H1 (cell line): Measurements from ENCODE around the gene SPG11. TPM values are rescaled to one million over a fixed set of nuclear protein-coding genes. Genes with fewer than 3 reads are reported as not detected.

Source experiments
- BCL11A ChIP-seq, 2 experiments: IDR thresholded peaks; one replicate each; pipeline ENCODE4 v1.6.1; 2011; ENCODE audit warnings: low read depth in 2 of 2, low read length in 2 of 2, mild to moderate bottlenecking in 2 of 2
- CHD1 ChIP-seq: IDR thresholded peaks from 2 replicates; pipeline ENCODE4 v1.6.1; 2012; ENCODE audit warnings: low read depth, low read length, improper control_type of control experiment
- FOSL1 ChIP-seq: IDR thresholded peaks from 2 replicates; pipeline ENCODE4 v1.6.1; 2011; ENCODE audit warnings: mild to moderate bottlenecking, low read depth, low read length, moderate library complexity; ENCODE audit not compliant: insufficient read depth
- KDM5A ChIP-seq: fragments of 200-600 bp; IDR thresholded peaks from 2 replicates; pipeline ENCODE4 v1.7.1; 2012; ENCODE audit warnings: mild to moderate bottlenecking, low read length, inconsistent platforms, mixed read lengths
- SIX5 ChIP-seq: IDR thresholded peaks from 2 replicates; pipeline ENCODE4 v1.6.1; 2011; ENCODE audit warnings: mild to moderate bottlenecking, low read depth, low read length
- SP1 ChIP-seq: IDR thresholded peaks from 2 replicates; pipeline ENCODE4 v1.6.1; 2011; ENCODE audit warnings: low read depth, low read length
- polyA plus RNA-seq, 7 experiments: library from polyadenylated mRNA; depleted of rRNA in 3 of 7; stranded (reverse) in 5 of 7; unstranded in 2 of 7; fragments of >200 nt in 5 of 7; fragments of 200-250 nt in 2 of 7; gene quantifications; 1 replicate in 5 of 7; 2 replicates in 1 of 7; 4 replicates in 1 of 7; pipeline versions ENCODE4 v1.2.1 to v1.2.3, GENCODE V29; 2011 to 2013; ENCODE audit warnings: missing spikeins in 2 of 7, mixed read lengths in 2 of 7
- total RNA-seq: library from RNA; stranded (reverse); fragmentation: NEBNext Ultra II Directional; extraction: Animal tissue kit (Norgen Biotek cat#: 25700); gene quantifications from 2 replicates; pipeline ENCODE4 v1.2.1, GENCODE V29; 2021
- TF ChIP-seq, protein P1 (sequence below): fragments of 300-600 bp; sonication (generic); IDR thresholded peaks from 2 replicates; pipeline ENCODE4 v1.7.1; 2012; ENCODE audit warnings: low read length, moderate library complexity, mild to moderate bottlenecking, inconsistent platforms; ENCODE audit not compliant: insufficient replicate concordance

The SPG11 gene
- total and polyA plus RNA-seq, 2 of the 8 experiments (the other 6 are each of a cell fraction or from before 2014, with no cell fraction given), result 37.1 to 38.6 TPM

DNA sequence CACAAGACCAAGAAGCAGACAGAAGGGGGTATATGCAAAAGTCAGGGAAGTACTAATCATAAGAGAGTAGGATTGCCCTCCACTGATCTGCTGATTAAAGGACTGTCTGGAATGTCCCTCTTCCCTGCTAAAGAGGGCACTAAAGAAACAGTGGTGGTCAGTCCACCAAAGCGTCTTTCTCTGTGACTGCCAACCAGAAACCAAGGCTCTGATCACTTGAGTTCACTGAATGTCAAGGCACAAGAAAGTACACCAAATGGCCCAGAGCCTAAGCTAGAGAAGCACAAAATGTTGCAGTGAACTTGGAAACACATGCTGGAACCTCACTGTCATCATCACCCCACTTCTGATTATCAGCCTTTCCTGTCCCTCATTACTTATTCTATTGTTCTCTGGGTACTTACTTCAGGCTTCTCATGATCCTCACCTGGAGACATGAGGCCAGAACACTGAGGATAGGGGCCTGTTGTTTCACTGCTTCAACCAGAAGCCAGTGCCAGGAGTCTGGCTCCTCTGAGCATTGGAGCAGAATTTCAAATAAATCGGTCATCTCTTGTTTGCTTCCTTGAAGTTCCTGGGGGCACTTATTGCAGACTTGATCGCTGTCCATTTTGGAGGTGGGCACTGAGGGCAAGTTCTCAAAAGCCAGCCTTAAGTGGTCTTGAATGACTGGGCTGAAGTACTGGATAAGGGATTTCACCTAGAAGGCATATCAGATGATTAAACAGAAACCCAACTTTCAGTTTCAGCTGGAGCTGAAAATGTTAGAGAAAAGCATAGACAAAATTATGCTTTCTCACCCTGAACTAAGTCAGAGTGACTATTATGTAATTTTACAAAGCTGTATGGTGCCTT lies 67.6 kb downstream of the SPG11 start (continued):
- TF ChIP-seq SP1, result no peak
- TF ChIP-seq SIX5, result no peak
- TF ChIP-seq, protein P1, sequence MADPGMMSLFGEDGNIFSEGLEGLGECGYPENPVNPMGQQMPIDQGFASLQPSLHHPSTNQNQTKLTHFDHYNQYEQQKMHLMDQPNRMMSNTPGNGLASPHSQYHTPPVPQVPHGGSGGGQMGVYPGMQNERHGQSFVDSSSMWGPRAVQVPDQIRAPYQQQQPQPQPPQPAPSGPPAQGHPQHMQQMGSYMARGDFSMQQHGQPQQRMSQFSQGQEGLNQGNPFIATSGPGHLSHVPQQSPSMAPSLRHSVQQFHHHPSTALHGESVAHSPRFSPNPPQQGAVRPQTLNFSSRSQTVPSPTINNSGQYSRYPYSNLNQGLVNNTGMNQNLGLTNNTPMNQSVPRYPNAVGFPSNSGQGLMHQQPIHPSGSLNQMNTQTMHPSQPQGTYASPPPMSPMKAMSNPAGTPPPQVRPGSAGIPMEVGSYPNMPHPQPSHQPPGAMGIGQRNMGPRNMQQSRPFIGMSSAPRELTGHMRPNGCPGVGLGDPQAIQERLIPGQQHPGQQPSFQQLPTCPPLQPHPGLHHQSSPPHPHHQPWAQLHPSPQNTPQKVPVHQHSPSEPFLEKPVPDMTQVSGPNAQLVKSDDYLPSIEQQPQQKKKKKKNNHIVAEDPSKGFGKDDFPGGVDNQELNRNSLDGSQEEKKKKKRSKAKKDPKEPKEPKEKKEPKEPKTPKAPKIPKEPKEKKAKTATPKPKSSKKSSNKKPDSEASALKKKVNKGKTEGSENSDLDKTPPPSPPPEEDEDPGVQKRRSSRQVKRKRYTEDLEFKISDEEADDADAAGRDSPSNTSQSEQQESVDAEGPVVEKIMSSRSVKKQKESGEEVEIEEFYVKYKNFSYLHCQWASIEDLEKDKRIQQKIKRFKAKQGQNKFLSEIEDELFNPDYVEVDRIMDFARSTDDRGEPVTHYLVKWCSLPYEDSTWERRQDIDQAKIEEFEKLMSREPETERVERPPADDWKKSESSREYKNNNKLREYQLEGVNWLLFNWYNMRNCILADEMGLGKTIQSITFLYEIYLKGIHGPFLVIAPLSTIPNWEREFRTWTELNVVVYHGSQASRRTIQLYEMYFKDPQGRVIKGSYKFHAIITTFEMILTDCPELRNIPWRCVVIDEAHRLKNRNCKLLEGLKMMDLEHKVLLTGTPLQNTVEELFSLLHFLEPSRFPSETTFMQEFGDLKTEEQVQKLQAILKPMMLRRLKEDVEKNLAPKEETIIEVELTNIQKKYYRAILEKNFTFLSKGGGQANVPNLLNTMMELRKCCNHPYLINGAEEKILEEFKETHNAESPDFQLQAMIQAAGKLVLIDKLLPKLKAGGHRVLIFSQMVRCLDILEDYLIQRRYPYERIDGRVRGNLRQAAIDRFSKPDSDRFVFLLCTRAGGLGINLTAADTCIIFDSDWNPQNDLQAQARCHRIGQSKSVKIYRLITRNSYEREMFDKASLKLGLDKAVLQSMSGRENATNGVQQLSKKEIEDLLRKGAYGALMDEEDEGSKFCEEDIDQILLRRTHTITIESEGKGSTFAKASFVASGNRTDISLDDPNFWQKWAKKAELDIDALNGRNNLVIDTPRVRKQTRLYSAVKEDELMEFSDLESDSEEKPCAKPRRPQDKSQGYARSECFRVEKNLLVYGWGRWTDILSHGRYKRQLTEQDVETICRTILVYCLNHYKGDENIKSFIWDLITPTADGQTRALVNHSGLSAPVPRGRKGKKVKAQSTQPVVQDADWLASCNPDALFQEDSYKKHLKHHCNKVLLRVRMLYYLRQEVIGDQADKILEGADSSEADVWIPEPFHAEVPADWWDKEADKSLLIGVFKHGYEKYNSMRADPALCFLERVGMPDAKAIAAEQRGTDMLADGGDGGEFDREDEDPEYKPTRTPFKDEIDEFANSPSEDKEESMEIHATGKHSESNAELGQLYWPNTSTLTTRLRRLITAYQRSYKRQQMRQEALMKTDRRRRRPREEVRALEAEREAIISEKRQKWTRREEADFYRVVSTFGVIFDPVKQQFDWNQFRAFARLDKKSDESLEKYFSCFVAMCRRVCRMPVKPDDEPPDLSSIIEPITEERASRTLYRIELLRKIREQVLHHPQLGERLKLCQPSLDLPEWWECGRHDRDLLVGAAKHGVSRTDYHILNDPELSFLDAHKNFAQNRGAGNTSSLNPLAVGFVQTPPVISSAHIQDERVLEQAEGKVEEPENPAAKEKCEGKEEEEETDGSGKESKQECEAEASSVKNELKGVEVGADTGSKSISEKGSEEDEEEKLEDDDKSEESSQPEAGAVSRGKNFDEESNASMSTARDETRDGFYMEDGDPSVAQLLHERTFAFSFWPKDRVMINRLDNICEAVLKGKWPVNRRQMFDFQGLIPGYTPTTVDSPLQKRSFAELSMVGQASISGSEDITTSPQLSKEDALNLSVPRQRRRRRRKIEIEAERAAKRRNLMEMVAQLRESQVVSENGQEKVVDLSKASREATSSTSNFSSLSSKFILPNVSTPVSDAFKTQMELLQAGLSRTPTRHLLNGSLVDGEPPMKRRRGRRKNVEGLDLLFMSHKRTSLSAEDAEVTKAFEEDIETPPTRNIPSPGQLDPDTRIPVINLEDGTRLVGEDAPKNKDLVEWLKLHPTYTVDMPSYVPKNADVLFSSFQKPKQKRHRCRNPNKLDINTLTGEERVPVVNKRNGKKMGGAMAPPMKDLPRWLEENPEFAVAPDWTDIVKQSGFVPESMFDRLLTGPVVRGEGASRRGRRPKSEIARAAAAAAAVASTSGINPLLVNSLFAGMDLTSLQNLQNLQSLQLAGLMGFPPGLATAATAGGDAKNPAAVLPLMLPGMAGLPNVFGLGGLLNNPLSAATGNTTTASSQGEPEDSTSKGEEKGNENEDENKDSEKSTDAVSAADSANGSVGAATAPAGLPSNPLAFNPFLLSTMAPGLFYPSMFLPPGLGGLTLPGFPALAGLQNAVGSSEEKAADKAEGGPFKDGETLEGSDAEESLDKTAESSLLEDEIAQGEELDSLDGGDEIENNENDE, result no peak
- no peak for TF ChIP-seq BCL11A (IDR thresholded peaks at IDR 0.05; ENCODE audit: low read depth in 2 of 2, low read length in 2 of 2)
- TF ChIP-seq KDM5A, result no peak
- TF ChIP-seq FOSL1, result no peak
- no peak for TF ChIP-seq CHD1
- TF ChIP-seq, all 59 proteins: peak for 0
